ENCODE measurements around the gene RPS6KB2. TPM values are rescaled to one million over a fixed set of nuclear protein-coding genes. Genes with fewer than 3 reads are reported as not detected.
A peak's percentile ranks its signal among the peaks of the same experiment; 100 is the strongest.
"Not testable (repeated sequence)": the region's sequence is repeated elsewhere in the genome, so short reads cannot be mapped to it uniquely, and the experiment has no call there.

Gene RPS6KB2
- total RNA-seq, 1 donor from 2014 or later = 53.8 TPM

GRCh38 chr11:67421430-67422031, 6.8 kb upstream of the RPS6KB2 start:
- Mint-ChIP-seq H3K27ac (peak overlapping the region; percentile 89), H3K27me3 (peaks cover 8% of the 10 kb centered on the region), H3K9me3 (ENCODE audit: low read depth) (no peaks in the 10 kb centered on the region), H3K4me3 (ENCODE audit: low read depth) (peak overlapping the region; percentile 54), H3K36me3 (ENCODE audit: insufficient read depth) (no peaks in the 10 kb centered on the region), H3K4me1 (ENCODE audit: low read depth) (peaks cover 1% of the 10 kb centered on the region)
- no peak for DNase-seq (ENCODE audit: low spot score, unreplicated experiment)
- no peak for TF ChIP-seq CTCF (IDR thresholded peaks at IDR 0.05; ENCODE audit: unreplicated experiment)

GRCh38 chr11:67422891-67423290, 5.4 kb upstream of the RPS6KB2 start:
- H3K27me3 Mint-ChIP-seq = peaks cover 4% of the 10 kb centered on the region
- no peak for TF ChIP-seq CTCF (IDR thresholded peaks at IDR 0.05; ENCODE audit: unreplicated experiment)
- no peaks in the 10 kb centered on the region for H3K9me3 Mint-ChIP-seq (ENCODE audit: low read depth)
- H3K27ac Mint-ChIP-seq = peak overlapping the region; percentile 82
- H3K36me3 Mint-ChIP-seq (ENCODE audit: insufficient read depth) = no peaks in the 10 kb centered on the region
- DNase-seq (ENCODE audit: low spot score, unreplicated experiment) = no peak
- H3K4me1 Mint-ChIP-seq (ENCODE audit: low read depth) = peaks cover 4% of the 10 kb centered on the region
- peak overlapping the region; percentile 3 for H3K4me3 Mint-ChIP-seq (ENCODE audit: low read depth)

GRCh38 chr11:67423466-67423865, 4.8 kb upstream of the RPS6KB2 start:
- H3K36me3 Mint-ChIP-seq (ENCODE audit: insufficient read depth) = no peaks in the 10 kb centered on the region
- no peaks in the 10 kb centered on the region for H3K9me3 Mint-ChIP-seq (ENCODE audit: low read depth)
- DNase-seq (ENCODE audit: low spot score, unreplicated experiment) = no peak
- peaks cover 4% of the 10 kb centered on the region for H3K4me1 Mint-ChIP-seq (ENCODE audit: low read depth)
- TF ChIP-seq CTCF (IDR thresholded peaks at IDR 0.05; ENCODE audit: unreplicated experiment) = no peak
- no peak overlapping the region for H3K4me3 Mint-ChIP-seq (ENCODE audit: low read depth)
- H3K27ac Mint-ChIP-seq = no peak overlapping the region
- H3K27me3 Mint-ChIP-seq = no peaks in the 10 kb centered on the region

- peaks cover 5% of the 10 kb centered on the region for H3K4me1 Mint-ChIP-seq (ENCODE audit: low read depth)
- TF ChIP-seq CTCF (IDR thresholded peaks at IDR 0.05; ENCODE audit: unreplicated experiment) = no peak
- H3K27ac Mint-ChIP-seq = no peak overlapping the region
- H3K9me3 Mint-ChIP-seq (ENCODE audit: low read depth) = no peaks in the 10 kb centered on the region
- H3K27me3 Mint-ChIP-seq = no peaks in the 10 kb centered on the region
- no peak for DNase-seq (ENCODE audit: low spot score, unreplicated experiment)
- H3K4me3 Mint-ChIP-seq (ENCODE audit: low read depth) = no peak overlapping the region
- H3K36me3 Mint-ChIP-seq (ENCODE audit: insufficient read depth) = no peaks in the 10 kb centered on the region
These were observed 4.2 kb upstream of the RPS6KB2 start for GRCh38 chr11:67423891-67424613.

GRCh38 chr11:67427364-67427859, 882 bp upstream of the RPS6KB2 start:
- H3K4me1 Mint-ChIP-seq (ENCODE audit: low read depth); H3K27me3 Mint-ChIP-seq; H3K9me3 Mint-ChIP-seq (ENCODE audit: low read depth); H3K36me3 Mint-ChIP-seq (ENCODE audit: insufficient read depth); DNase-seq (ENCODE audit: low spot score, unreplicated experiment): not testable (repeated sequence)
- peak overlapping the region; percentile 97 for H3K27ac Mint-ChIP-seq
- H3K4me3 Mint-ChIP-seq (ENCODE audit: low read depth) = peak overlapping the region; percentile 95
